PC-9 (cell line): Measurements from ENCODE around the gene NME7. TPM values are rescaled to one million over a fixed set of nuclear protein-coding genes. Genes with fewer than 3 reads are reported as not detected.

ENCODE experiments used
- BruUV-seq: library from RNA; stranded (reverse); fragments of 400-500 nt; replicated peaks from 2 replicates; lab custom pipeline; 2021; lab: Mats Ljungman, UMichigan
- CTCF ChIA-PET: fragments of 300-600 bp; sonication (Branson Sonifier 250); formaldehyde crosslinking; loops from one replicate; lab custom pipeline; 2022; ENCODE audit warnings: antibody characterized with exemption; lab: Charles Lee
- POLR2A ChIA-PET: fragments of 300-600 bp; sonication (Branson Sonifier 250); formaldehyde crosslinking; loops from one replicate; lab custom pipeline; 2022; ENCODE audit warnings: antibody characterized with exemption; ENCODE audit not compliant: unreplicated experiment; lab: Charles Lee
- DNase-seq, 2 experiments: peaks; one replicate each; pipeline versions ENCODE4 v3.0.0 to v3.0.0-alpha.2; 2015 to 2022; ENCODE audit warnings: mixed read lengths in 1 of 2
- H2AFZ ChIP-seq: fragments of 200-600 bp; sonication (generic); 2 replicates; pipeline ENCODE4 v1.8.1; 2017; ENCODE audit warnings: antibody characterized with exemption
- H3F3A ChIP-seq: fragments of 200-600 bp; sonication (generic); 2 replicates; pipeline ENCODE4 v1.8.1; 2017; ENCODE audit warnings: antibody characterized with exemption, mild to moderate bottlenecking, low read depth; ENCODE audit not compliant: insufficient read depth
- H3K27ac ChIP-seq: fragments of 200-600 bp; sonication (generic); 2 replicates; pipeline ENCODE4 v1.6.1; 2016; ENCODE audit warnings: mixed run types
- H3K27me3 ChIP-seq: fragments of 200-600 bp; sonication (generic); 2 replicates; pipeline ENCODE4 v1.6.1; 2016; ENCODE audit warnings: low read depth, mixed run types; ENCODE audit not compliant: insufficient read depth
- H3K36me3 ChIP-seq: fragments of 200-600 bp; sonication (generic); 2 replicates; pipeline ENCODE4 v1.6.1; 2016; ENCODE audit warnings: low read depth, mixed run types
- H3K4me1 ChIP-seq: fragments of 200-600 bp; sonication (generic); replicated peaks from 2 replicates; pipeline ENCODE4 v1.6.1; 2016; ENCODE audit warnings: mixed run types; ENCODE audit not compliant: insufficient read depth
- H3K4me2 ChIP-seq: fragments of 200-600 bp; sonication (generic); 2 replicates; pipeline ENCODE4 v1.6.1; 2017; ENCODE audit warnings: mixed run types
- H3K4me3 ChIP-seq: fragments of 200-600 bp; sonication (generic); 2 replicates; pipeline ENCODE4 v1.6.1; 2016; ENCODE audit warnings: mixed run types
- H3K79me2 ChIP-seq: fragments of 200-600 bp; sonication (generic); 2 replicates; pipeline ENCODE4 v1.6.1; 2017; ENCODE audit warnings: low read depth, mixed run types
- H3K9me2 ChIP-seq: fragments of 200-600 bp; sonication (generic); 2 replicates; pipeline ENCODE4 v1.8.1; 2017; ENCODE audit warnings: mild to moderate bottlenecking; ENCODE audit not compliant: insufficient read depth
- H3K9me3 ChIP-seq: fragments of 200-600 bp; sonication (generic); 2 replicates; pipeline ENCODE4 v1.8.1; 2016; ENCODE audit warnings: low read depth; ENCODE audit not compliant: insufficient read depth
- H4K20me1 ChIP-seq: fragments of 200-600 bp; sonication (generic); 2 replicates; pipeline ENCODE4 v1.8.1; 2017; ENCODE audit not compliant: insufficient read depth
- EZH2 ChIP-seq: fragments of 200-600 bp; sonication (generic); IDR thresholded peaks from 2 replicates; pipeline ENCODE4 v1.8.0; 2017; ENCODE audit warnings: antibody characterized with exemption, low read depth
- intact Hi-C: fragments of 100-400 bp; cut with micrococcal nuclease; formaldehyde crosslinking; loops from one replicate; pipeline ENCODE4 v1.10.0; 2022; ENCODE audit not compliant: unreplicated experiment
- total RNA-seq: library from RNA; stranded (reverse); gene quantifications from 2 replicates; pipeline ENCODE4 v1.2.3, GENCODE V29; 2021
- TF ChIP-seq, protein P1 (sequence below): fragments of 200-600 bp; sonication (generic); conservative IDR thresholded peaks from 2 replicates; pipeline ENCODE4 v1.6.1; 2017; ENCODE audit warnings: mixed run types, antibody characterized with exemption, mild to moderate bottlenecking, moderate library complexity

Gene NME7
- total RNA-seq, 1 experiment from 2014 or later, result 21.4 TPM

DNA sequence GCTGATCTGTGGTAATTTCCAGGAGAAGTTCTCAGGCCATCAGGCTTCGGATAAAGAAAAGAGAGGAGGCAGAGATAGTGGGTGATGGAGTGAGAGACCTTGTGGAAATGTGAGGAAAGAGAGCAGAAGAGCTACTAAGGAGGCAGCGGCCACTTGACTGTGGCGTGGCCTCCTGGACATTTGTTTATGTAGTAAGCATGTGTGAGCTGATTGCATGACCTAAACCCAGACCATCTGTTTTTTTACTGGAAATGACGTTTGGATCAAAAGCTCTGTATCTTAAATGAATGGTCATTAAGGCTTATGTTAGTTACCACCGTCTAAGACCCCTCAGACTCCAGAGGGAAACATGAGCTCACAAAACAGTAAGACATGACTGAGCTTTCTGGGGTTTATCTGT lies 247.5 kb downstream of the NME7 start:
- Histone ChIP-seq H3K36me3 (peaks cover 58% of the 10 kb centered on the region), H2AFZ (no peak overlapping the region), H3K27ac (no peak overlapping the region), H3K79me2 (peaks cover 87% of the 10 kb centered on the region), H3K4me1 (peaks cover 38% of the 10 kb centered on the region), H3K27me3 (no peaks in the 10 kb centered on the region), H3K4me2 (no peak overlapping the region), H3K9me3 (no peaks in the 10 kb centered on the region), H3K9me2 (no peaks in the 10 kb centered on the region), H3K4me3 (no peak overlapping the region), H3F3A (peaks cover 15% of the 10 kb centered on the region; the same call in 1 of the 2 replicates), H4K20me1 (0 out of 2 replicates have a peak, but pooled peaks cover 7% of the 10 kb centered on the region)
- intact Hi-C loops, result no loop called here
- CTCF ChIA-PET, result no interaction called here
- DNase-seq, result no peak
- no TSS peak for BruUV-seq
- POLR2A ChIA-PET, result no interaction called here
- no peak for TF ChIP-seq EZH2
- TF ChIP-seq, protein P1, sequence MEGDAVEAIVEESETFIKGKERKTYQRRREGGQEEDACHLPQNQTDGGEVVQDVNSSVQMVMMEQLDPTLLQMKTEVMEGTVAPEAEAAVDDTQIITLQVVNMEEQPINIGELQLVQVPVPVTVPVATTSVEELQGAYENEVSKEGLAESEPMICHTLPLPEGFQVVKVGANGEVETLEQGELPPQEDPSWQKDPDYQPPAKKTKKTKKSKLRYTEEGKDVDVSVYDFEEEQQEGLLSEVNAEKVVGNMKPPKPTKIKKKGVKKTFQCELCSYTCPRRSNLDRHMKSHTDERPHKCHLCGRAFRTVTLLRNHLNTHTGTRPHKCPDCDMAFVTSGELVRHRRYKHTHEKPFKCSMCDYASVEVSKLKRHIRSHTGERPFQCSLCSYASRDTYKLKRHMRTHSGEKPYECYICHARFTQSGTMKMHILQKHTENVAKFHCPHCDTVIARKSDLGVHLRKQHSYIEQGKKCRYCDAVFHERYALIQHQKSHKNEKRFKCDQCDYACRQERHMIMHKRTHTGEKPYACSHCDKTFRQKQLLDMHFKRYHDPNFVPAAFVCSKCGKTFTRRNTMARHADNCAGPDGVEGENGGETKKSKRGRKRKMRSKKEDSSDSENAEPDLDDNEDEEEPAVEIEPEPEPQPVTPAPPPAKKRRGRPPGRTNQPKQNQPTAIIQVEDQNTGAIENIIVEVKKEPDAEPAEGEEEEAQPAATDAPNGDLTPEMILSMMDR, result no peak

DNA sequence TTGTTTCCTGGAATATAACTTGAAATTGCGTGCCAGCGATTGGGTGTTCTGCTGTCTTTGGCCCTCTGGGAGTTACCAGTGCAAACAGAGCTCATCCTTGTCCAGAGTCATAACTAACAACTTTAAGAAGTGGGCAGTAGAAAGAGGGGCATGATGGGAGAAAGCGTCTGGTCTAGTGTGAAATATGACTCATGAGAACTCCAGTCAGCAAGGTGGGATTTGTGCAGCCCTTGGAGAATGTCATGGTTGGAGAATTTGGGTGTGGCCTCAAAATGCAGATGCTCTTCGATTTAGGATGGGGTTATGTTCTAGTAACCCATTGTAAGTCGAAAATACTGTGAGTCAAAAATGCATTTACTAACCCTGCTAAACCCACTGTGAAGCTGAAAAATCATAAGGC lies 248.2 kb downstream of the NME7 start:
- no peak overlapping the region for H2AFZ ChIP-seq
- H3K9me2 ChIP-seq, result no peaks in the 10 kb centered on the region
- peaks cover 92% of the 10 kb centered on the region for H3K79me2 ChIP-seq
- H3F3A ChIP-seq, result peaks cover 15% of the 10 kb centered on the region; the same call in 1 of the 2 replicates
- ChIA-PET POLR2A (no interaction called here), CTCF (no interaction called here)
- H3K4me2 ChIP-seq, result no peak overlapping the region
- no peaks in the 10 kb centered on the region for H3K27me3 ChIP-seq
- H3K4me1 ChIP-seq, result peaks cover 35% of the 10 kb centered on the region
- H3K36me3 ChIP-seq, result peaks cover 55% of the 10 kb centered on the region
- H3K4me3 ChIP-seq, result no peak overlapping the region
- DNase-seq, result no peak
- BruUV-seq, result no TSS peak
- no peaks in the 10 kb centered on the region for H3K9me3 ChIP-seq
- intact Hi-C loops, result no loop called here
- no peak for TF ChIP-seq EZH2
- TF ChIP-seq, protein P1, result no peak
- 0 out of 2 replicates have a peak, but pooled peaks cover 2% of the 10 kb centered on the region for H4K20me1 ChIP-seq
- H3K27ac ChIP-seq, result no peak overlapping the region; the same call in 1 of the 2 replicates

DNA sequence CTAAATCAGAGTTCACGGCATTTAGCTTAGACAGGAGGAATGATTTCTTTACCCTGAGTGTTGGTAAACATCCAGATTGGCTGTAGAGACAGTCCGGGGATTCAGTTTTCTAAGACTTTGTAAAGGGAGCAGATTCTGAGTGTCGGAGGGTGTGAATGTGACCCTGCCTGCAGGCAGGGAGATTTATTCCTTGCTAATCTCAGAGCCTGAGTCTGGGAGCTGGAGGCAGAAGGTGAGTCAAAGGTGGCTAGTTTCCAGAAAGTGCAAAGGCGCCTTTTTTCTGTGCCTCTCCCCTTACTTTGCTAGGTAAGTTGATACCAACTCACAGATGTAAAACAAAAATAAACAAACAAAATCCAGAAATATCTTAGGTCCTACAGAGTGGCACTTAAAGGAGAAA lies 249.4 kb downstream of the NME7 start:
- Histone ChIP-seq H4K20me1 (no peaks in the 10 kb centered on the region), H3K4me1 (peaks cover 40% of the 10 kb centered on the region), H3F3A (peaks cover 12% of the 10 kb centered on the region; the same call in 1 of the 2 replicates), H3K4me3 (no peak overlapping the region), H3K4me2 (no peak overlapping the region), H3K9me2 (no peaks in the 10 kb centered on the region), H3K36me3 (peaks cover 61% of the 10 kb centered on the region), H3K9me3 (no peaks in the 10 kb centered on the region), H2AFZ (no peak overlapping the region), H3K27me3 (no peaks in the 10 kb centered on the region), H3K79me2 (peaks cover 96% of the 10 kb centered on the region), H3K27ac (no peak overlapping the region)
- no peak for DNase-seq
- TF ChIP-seq, protein P1, result no peak
- TF ChIP-seq EZH2, result no peak
- BruUV-seq, result no TSS peak
- CTCF ChIA-PET, result no interaction called here
- POLR2A ChIA-PET, result no interaction called here
- intact Hi-C loops, result no loop called here
